Uterus (tissue), 4 donors: ENCODE results near the gene RBMS3. TPM values are rescaled to one million over a fixed set of nuclear protein-coding genes. Genes with fewer than 3 reads are reported as not detected.
"Not testable (repeated sequence)": the region's sequence is repeated elsewhere in the genome, so short reads cannot be mapped to it uniquely, and the experiment has no call there.

Source experiments
- DNase-seq, 2 donors: peaks; one replicate each; pipeline ENCODE4 v3.0.0-alpha.2; 2019 to 2020
- H3K27ac ChIP-seq, 2 donors: fragments of 200-600 bp; sonication (generic); 1 replicate in 1 of 2; 2 replicates in 1 of 2; pipeline ENCODE4 v1.5.1; 2016 to 2018
- H3K27me3 ChIP-seq, 2 donors: fragments of 200-600 bp; sonication (generic); one replicate each; pipeline ENCODE4 v1.5.1; 2018 to 2019; ENCODE audit warnings: control low read depth in 1 of 2
- H3K36me3 ChIP-seq, 2 donors: fragments of 200-600 bp; sonication (generic); one replicate each; pipeline ENCODE4 v1.5.1; 2019; ENCODE audit warnings: control low read depth in 1 of 2
- H3K4me1 ChIP-seq, 2 donors: fragments of 200-600 bp; sonication (generic); one replicate each; pipeline ENCODE4 v1.5.1; 2018 to 2019; ENCODE audit warnings: control low read depth in 1 of 2
- H3K4me3 ChIP-seq, 2 donors: fragments of 200-600 bp; sonication (generic); 1 replicate in 1 of 2; 2 replicates in 1 of 2; pipeline ENCODE4 v1.5.1; 2018 to 2019; ENCODE audit warnings: mild to moderate bottlenecking in 1 of 2
- H3K9me3 ChIP-seq, 2 donors: fragments of 200-600 bp; sonication (generic); one replicate each; pipeline ENCODE4 v1.5.1; 2019; ENCODE audit warnings: control low read depth in 1 of 2
- CTCF ChIP-seq, 4 experiments: fragments of 200-600 bp in 2 of 4; fragments of 450-650 bp in 2 of 4; sonication (generic) in 2 of 4; IDR thresholded peaks; one replicate each; pipeline ENCODE4 v1.5.1; 2016 to 2019; ENCODE audit warnings: antibody characterized with exemption in 4 of 4, mild to moderate bottlenecking in 2 of 4, moderate library complexity in 1 of 4
- POLR2A ChIP-seq, 2 donors: fragments of 450-650 bp; IDR thresholded peaks; one replicate each; pipeline ENCODE4 v1.6.1; 2016; ENCODE audit warnings: antibody characterized with exemption in 2 of 2, mild to moderate bottlenecking in 1 of 2, moderate library complexity in 1 of 2
- intact Hi-C: fragments of 100-400 bp; cut with DNase I; formaldehyde crosslinking; loops from one replicate; pipeline ENCODE4 v1.15.1; 2023; ENCODE audit warnings: low total_unique reads
- total RNA-seq, 4 donors: library from RNA; depleted of rRNA in 3 of 4; stranded (reverse); fragments of >200 nt in 3 of 4; gene quantifications; one replicate each; pipeline versions ENCODE4 v1.1.0 to v1.2.4, GENCODE V29; 2014 to 2023
- donor health status: DM: yes; HTN: yes; CAD: no.

Gene RBMS3
- total RNA-seq, 4 donors from 2014 or later = 45.9 to 113 (median 75.4) TPM

GRCh38 chr3:29356062-29356461 lies 75.2 kb downstream of the RBMS3 start:
- intact Hi-C loops = no loop called here
- no peaks in the 10 kb centered on the region for H3K27me3 ChIP-seq
- no peak overlapping the region for H3K4me3 ChIP-seq
- TF ChIP-seq CTCF (IDR thresholded peaks at IDR 0.05) (no peak), POLR2A (IDR thresholded peaks at IDR 0.05) (no peak)
- H3K4me1 ChIP-seq = no peaks in the 10 kb centered on the region
- no peaks in the 10 kb centered on the region for H3K9me3 ChIP-seq
- DNase-seq = no peak
- H3K27ac ChIP-seq = no peak overlapping the region
- H3K36me3 ChIP-seq = no peaks in the 10 kb centered on the region

- H3K4me3 ChIP-seq, DNase-seq, intact Hi-C loops, H3K27me3 ChIP-seq, H3K4me1 ChIP-seq, H3K9me3 ChIP-seq, H3K27ac ChIP-seq, H3K36me3 ChIP-seq: not testable (repeated sequence)
Measured at GRCh38 chr3:29360289-29360688, 79.4 kb downstream of the RBMS3 start.

GRCh38 chr3:29363110-29363509 lies 82.2 kb downstream of the RBMS3 start:
- Histone ChIP-seq H3K36me3 (no peaks in the 10 kb centered on the region), H3K9me3 (no peaks in the 10 kb centered on the region), H3K27ac (no peak overlapping the region), H3K4me3 (no peak overlapping the region), H3K27me3 (no peaks in the 10 kb centered on the region), H3K4me1 (no peaks in the 10 kb centered on the region)
- no peak for DNase-seq
- intact Hi-C loops = no loop called here
- TF ChIP-seq CTCF (IDR thresholded peaks at IDR 0.05) (no peak), POLR2A (IDR thresholded peaks at IDR 0.05) (no peak)

GRCh38 chr3:29370021-29370420 lies 89.2 kb downstream of the RBMS3 start:
- Histone ChIP-seq H3K36me3 (no peaks in the 10 kb centered on the region), H3K27me3 (no peaks in the 10 kb centered on the region), H3K9me3 (no peaks in the 10 kb centered on the region), H3K27ac (peak overlapping the region in 1 of 2 donors; percentile 41), H3K4me3 (no peak overlapping the region), H3K4me1 (peaks cover 5 to 6% of the 10 kb centered on the region in 2 donors)
- no peak for DNase-seq
- TF ChIP-seq CTCF (IDR thresholded peaks at IDR 0.05) (no peak), POLR2A (IDR thresholded peaks at IDR 0.05) (no peak)
- intact Hi-C loops = no loop called here

GRCh38 chr3:29370476-29371420 lies 89.9 kb downstream of the RBMS3 start:
- intact Hi-C loops = no loop called here
- no peak overlapping the region for H3K4me3 ChIP-seq
- DNase-seq = no peak
- TF ChIP-seq POLR2A (IDR thresholded peaks at IDR 0.05) (no peak), CTCF (IDR thresholded peaks at IDR 0.05) (no peak)
- H3K27ac ChIP-seq = peak overlapping the region in 1 of 2 donors; percentile 8
- H3K9me3 ChIP-seq = no peaks in the 10 kb centered on the region
- H3K36me3 ChIP-seq = no peaks in the 10 kb centered on the region
- H3K4me1 ChIP-seq = peaks cover 5 to 6% of the 10 kb centered on the region in 2 donors
- no peaks in the 10 kb centered on the region for H3K27me3 ChIP-seq
